H9 (cell line): ENCODE data around the gene CACNA1I. TPM values are rescaled to one million over a fixed set of nuclear protein-coding genes. Genes with fewer than 3 reads are reported as not detected.

Experiments
- DNase-seq: peaks from one replicate; pipeline ENCODE4 v3.0.0-alpha.2; 2017
- H2AFZ ChIP-seq: one replicate; pipeline ENCODE4 v1.6.1; 2013; ENCODE audit warnings: mild to moderate bottlenecking, low read length, control low read depth, moderate library complexity
- H2AK5ac ChIP-seq: 2 replicates; pipeline ENCODE4 v1.6.1; 2013; ENCODE audit warnings: low read length, control low read depth, mixed read lengths; ENCODE audit not compliant: insufficient read length
- H2BK120ac ChIP-seq: one replicate; pipeline ENCODE4 v1.6.1; 2013; ENCODE audit warnings: low read depth, mild to moderate bottlenecking, low read length, control low read depth, inconsistent platforms; ENCODE audit not compliant: poor library complexity, severe bottlenecking
- H2BK12ac ChIP-seq: 2 replicates; pipeline ENCODE4 v1.6.1; 2013; ENCODE audit warnings: low read length, control low read depth, mixed read lengths, low read depth; ENCODE audit not compliant: insufficient read length
- H2BK15ac ChIP-seq: 2 replicates; pipeline ENCODE4 v1.6.1; 2013; ENCODE audit warnings: low read depth, low read length, control low read depth
- H2BK20ac ChIP-seq: one replicate; pipeline ENCODE4 v1.6.1; 2013; ENCODE audit warnings: low read depth, mild to moderate bottlenecking, low read length, control low read depth, inconsistent platforms; ENCODE audit not compliant: poor library complexity, severe bottlenecking
- H2BK5ac ChIP-seq: 2 replicates; pipeline ENCODE4 v1.6.1; 2013; ENCODE audit warnings: low read length, control low read depth, mixed read lengths; ENCODE audit not compliant: insufficient read length
- H3K14ac ChIP-seq: 2 replicates; pipeline ENCODE4 v1.6.1; 2013; ENCODE audit warnings: low read length, control low read depth; ENCODE audit not compliant: insufficient read depth
- H3K18ac ChIP-seq: 2 replicates; pipeline ENCODE4 v1.6.1; 2013; ENCODE audit warnings: low read depth, mild to moderate bottlenecking, mixed read lengths, low read length, control low read depth; ENCODE audit not compliant: insufficient read length
- H3K23ac ChIP-seq: 2 replicates; pipeline ENCODE4 v1.6.1; 2013; ENCODE audit warnings: low read length, control low read depth, mixed read lengths, low read depth; ENCODE audit not compliant: insufficient read length
- H3K23me2 ChIP-seq: 2 replicates; pipeline ENCODE4 v1.6.1; 2013; ENCODE audit warnings: low read depth, mild to moderate bottlenecking, mixed read lengths, low read length, control low read depth; ENCODE audit not compliant: insufficient read length, poor library complexity, severe bottlenecking
- H3K27ac ChIP-seq: 2 replicates; pipeline ENCODE4 v1.5.1; 2013; ENCODE audit warnings: low read length, control low read depth, mixed read lengths, low read depth; ENCODE audit not compliant: insufficient read length
- H3K27me3 ChIP-seq: 2 replicates; pipeline ENCODE4 v1.6.1; 2013; ENCODE audit warnings: low read length, control low read depth, inconsistent platforms; ENCODE audit not compliant: insufficient read depth
- H3K4ac ChIP-seq: 2 replicates; pipeline ENCODE4 v1.6.1; 2013; ENCODE audit warnings: low read depth, mild to moderate bottlenecking, control low read depth, inconsistent platforms, low read length, moderate library complexity
- H3K4me1 ChIP-seq: 2 replicates; pipeline ENCODE4 v1.6.1; 2013; ENCODE audit warnings: low read length, control low read depth, inconsistent platforms; ENCODE audit not compliant: insufficient read depth
- H3K4me2 ChIP-seq: 2 replicates; pipeline ENCODE4 v1.6.1; 2013; ENCODE audit warnings: low read length, control low read depth, mixed read lengths; ENCODE audit not compliant: insufficient read length, insufficient read depth
- H3K56ac ChIP-seq: 2 replicates; pipeline ENCODE4 v1.6.1; 2013; ENCODE audit warnings: low read depth, mild to moderate bottlenecking, mixed read lengths, low read length, control low read depth; ENCODE audit not compliant: insufficient read length
- H3K79me1 ChIP-seq: 2 replicates; pipeline ENCODE4 v1.6.1; 2013; ENCODE audit warnings: low read depth, mild to moderate bottlenecking, moderate library complexity, low read length, control low read depth, inconsistent platforms; ENCODE audit not compliant: insufficient read depth, poor library complexity, severe bottlenecking
- H3K79me2 ChIP-seq: 2 replicates; pipeline ENCODE4 v1.6.1; 2013; ENCODE audit warnings: low read length, control low read depth, inconsistent platforms; ENCODE audit not compliant: insufficient read depth
- H3K9ac ChIP-seq: 2 replicates; pipeline ENCODE4 v1.6.1; 2013; ENCODE audit warnings: low read length, control low read depth, mixed read lengths; ENCODE audit not compliant: insufficient read length; ENCODE audit errors: extremely low read depth
- H3K9me3 ChIP-seq: one replicate; pipeline ENCODE4 v1.6.1; 2013; ENCODE audit warnings: low read depth, low read length, inconsistent platforms; ENCODE audit not compliant: control insufficient read depth
- H3T11ph ChIP-seq: one replicate; pipeline ENCODE4 v1.6.1; 2013; ENCODE audit warnings: mild to moderate bottlenecking, low read length, control low read depth, inconsistent platforms
- H4K20me1 ChIP-seq: one replicate; pipeline ENCODE4 v1.6.1; 2013; ENCODE audit not compliant: control insufficient read depth, insufficient read length, insufficient read depth
- H4K5ac ChIP-seq: 2 replicates; pipeline ENCODE4 v1.6.1; 2013; ENCODE audit warnings: low read depth, mild to moderate bottlenecking, mixed read lengths, low read length, control low read depth; ENCODE audit not compliant: insufficient read length
- H4K8ac ChIP-seq: replicated peaks from 2 replicates; pipeline ENCODE4 v1.6.1; 2013; ENCODE audit warnings: low read length, control low read depth, mixed read lengths, low read depth; ENCODE audit not compliant: insufficient read length
- H4K91ac ChIP-seq: 2 replicates; pipeline ENCODE4 v1.6.1; 2013; ENCODE audit warnings: low read depth, mild to moderate bottlenecking, moderate library complexity, mixed read lengths, low read length, control low read depth; ENCODE audit not compliant: insufficient read length
- H3K27ac Mint-ChIP-seq, 3 experiments: 2 replicates in 2 of 3; 3 replicates in 1 of 3; pipeline ENCODE4 v1.8.0; 2020 to 2021; ENCODE audit warnings: mixed read lengths in 3 of 3, mild to moderate bottlenecking in 1 of 3, moderate library complexity in 1 of 3
- H3K27me3 Mint-ChIP-seq: 2 replicates; pipeline ENCODE4 v1.8.0; 2021; ENCODE audit warnings: low read depth, mild to moderate bottlenecking, moderate library complexity, mixed read lengths
- H3K36me3 Mint-ChIP-seq, 3 experiments: 2 replicates in 2 of 3; 3 replicates in 1 of 3; pipeline ENCODE4 v1.8.0; 2020 to 2021; ENCODE audit warnings: low read depth in 3 of 3, mixed read lengths in 3 of 3; ENCODE audit not compliant: insufficient read depth in 1 of 3
- H3K4me1 Mint-ChIP-seq, 2 experiments: 2 replicates each; pipeline ENCODE4 v1.8.0; 2020; ENCODE audit warnings: mixed read lengths in 2 of 2
- H3K4me3 Mint-ChIP-seq, 2 experiments: 2 replicates in 1 of 2; 3 replicates in 1 of 2; pipeline ENCODE4 v1.8.0; 2020 to 2021; ENCODE audit warnings: mild to moderate bottlenecking in 2 of 2, mixed read lengths in 2 of 2, moderate library complexity in 1 of 2
- H3K9me3 Mint-ChIP-seq, 2 experiments: 2 replicates in 1 of 2; 3 replicates in 1 of 2; pipeline ENCODE4 v1.8.0; 2020; ENCODE audit warnings: mild to moderate bottlenecking in 2 of 2, mixed read lengths in 2 of 2, moderate library complexity in 1 of 2
- CTCF ChIP-seq: fragments of 200-600 bp; sonication (generic); conservative IDR thresholded peaks from 3 replicates; pipeline ENCODE4 v1.8.0; 2021; ENCODE audit warnings: antibody characterized with exemption, mild to moderate bottlenecking
- WGBS: extraction: QIAGEN DNeasy Blood & Tissue Kit; methylation state at CpG from one replicate; pipeline ENCODE4 v1.1.7; 2013; ENCODE audit warnings: missing lambda C conversion rate, low lambda C conversion rate, mixed read lengths; ENCODE audit not compliant: insufficient read length; ENCODE audit errors: extremely low coverage; 5-methylcytosine and 5-hydroxymethylcytosine counted together
- total RNA-seq: library from RNA; stranded (reverse); gene quantifications from 2 replicates; pipeline ENCODE4 v1.2.1, GENCODE V29; 2021

The CACNA1I gene
- total RNA-seq, 1 experiment from 2014 or later: 0.50 TPM

GRCh38 chr22:39661501-39661841 lies 90.9 kb downstream of the CACNA1I start:
- DNase-seq: no peak
- H3K4me2 ChIP-seq: peak overlapping the region; percentile 60
- Mint-ChIP-seq H3K27ac (no peak overlapping the region), H3K4me1 (peaks cover 22 to 30% of the 10 kb centered on the region in 2 experiments), H3K4me3 (peak overlapping the region; percentile 27 to 64), H3K36me3 (no peaks in the 10 kb centered on the region; a peak in 1 of 7 replicates), H3K27me3 (peaks cover 67% of the 10 kb centered on the region), H3K9me3 (no peaks in the 10 kb centered on the region)
- no peaks in the 10 kb centered on the region for H3K9me3 ChIP-seq
- no peak overlapping the region for H4K5ac ChIP-seq
- no peak overlapping the region for H3K9ac ChIP-seq
- H4K20me1 ChIP-seq: peaks cover 2% of the 10 kb centered on the region
- no peaks in the 10 kb centered on the region; the same call in 1 of the 2 replicates for H3K4me1 ChIP-seq
- H2AK5ac ChIP-seq: no peak overlapping the region
- H3T11ph ChIP-seq: no peak overlapping the region
- H2BK120ac ChIP-seq: no peak overlapping the region
- H3K27me3 ChIP-seq: peaks cover 4% of the 10 kb centered on the region; the same call in 1 of the 2 replicates
- WGBS: no CpG with 5 or more reads among the region's 1 CpG
- H3K27ac ChIP-seq: no peak overlapping the region
- no peak overlapping the region for H4K91ac ChIP-seq
- H3K79me2 ChIP-seq: no peaks in the 10 kb centered on the region
- H2BK5ac ChIP-seq: no peak overlapping the region
- no peaks in the 10 kb centered on the region for H3K79me1 ChIP-seq
- H3K56ac ChIP-seq: no peak overlapping the region
- no peak overlapping the region for H2AFZ ChIP-seq
- no peak overlapping the region for H2BK15ac ChIP-seq
- H3K18ac ChIP-seq: no peak overlapping the region
- H3K4ac ChIP-seq: no peak overlapping the region
- H3K14ac ChIP-seq: no peak overlapping the region; the same call in 1 of the 2 replicates
- no peak overlapping the region for H2BK12ac ChIP-seq
- H3K23me2 ChIP-seq: peaks cover 10% of the 10 kb centered on the region
- TF ChIP-seq CTCF: no peak
- no peak overlapping the region for H3K23ac ChIP-seq
- H4K8ac ChIP-seq: no peak overlapping the region
- H2BK20ac ChIP-seq: no peak overlapping the region
